ENCODE data around the gene SDCCAG8. TPM values are rescaled to one million over a fixed set of nuclear protein-coding genes. Genes with fewer than 3 reads are reported as not detected.

SDCCAG8 gene
- total RNA-seq, 2 donors from 2014 or later, result 18.4 to 18.8 TPM

- no peak for TF ChIP-seq CTCF (IDR thresholded peaks at IDR 0.05)
Measured at GRCh38 chr1:243234978-243235647, 20.7 kb upstream of the SDCCAG8 start.

GRCh38 chr1:243236604-243237252 is 19.1 kb upstream of the SDCCAG8 start:
- Histone ChIP-seq H3K4me3 (no peak overlapping the region), H3K4me1 (no peaks in the 10 kb centered on the region), H3K9me3 (no peaks in the 10 kb centered on the region), H3K27ac (no peak overlapping the region), H3K36me3 (no peaks in the 10 kb centered on the region), H3K9ac (ENCODE audit: low read depth in 2 of 2, low read length in 2 of 2) (no peak overlapping the region), H3K27me3 (no peaks in the 10 kb centered on the region)
- DNase-seq, result no peak
- intact Hi-C loops (cut with DNase I), result no loop called here
- TF ChIP-seq CTCF (IDR thresholded peaks at IDR 0.05), result no peak

More at GRCh38 chr1:243234978-243235647, 20.7 kb upstream of the SDCCAG8 start:
- Histone ChIP-seq H3K27ac (no peak overlapping the region), H3K36me3 (no peaks in the 10 kb centered on the region), H3K4me3 (no peak overlapping the region), H3K27me3 (no peaks in the 10 kb centered on the region), H3K4me1 (no peaks in the 10 kb centered on the region), H3K9ac (ENCODE audit: low read depth in 2 of 2, low read length in 2 of 2) (no peak overlapping the region), H3K9me3 (no peaks in the 10 kb centered on the region)
- intact Hi-C loops (cut with DNase I), result no loop called here
- DNase-seq, result no peak

- DNase-seq, result no peak
- no peak overlapping the region for H3K27ac ChIP-seq
- intact Hi-C loops (cut with DNase I), result no loop called here
Measured at GRCh38 chr1:243244432-243244841, 11.4 kb upstream of the SDCCAG8 start.

DNA sequence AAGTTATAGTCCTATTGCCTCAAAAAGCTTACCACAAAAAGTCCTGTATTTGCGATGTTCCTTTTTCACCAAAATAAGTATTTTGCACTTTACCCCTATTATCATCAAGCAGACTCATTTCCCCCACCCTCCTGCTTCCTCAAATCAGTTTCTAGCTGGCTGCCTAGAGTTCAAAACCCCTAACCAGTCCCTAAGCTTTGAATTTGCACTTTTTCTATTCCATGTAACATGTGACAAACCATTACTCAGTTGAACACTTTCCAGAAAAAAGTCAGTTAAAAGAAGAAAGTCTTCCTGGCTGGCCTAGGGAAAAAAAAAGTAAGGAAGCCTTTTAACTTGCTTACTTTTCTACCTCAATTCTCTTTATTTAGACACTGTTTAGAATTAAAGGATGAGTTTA is 8.9 kb upstream of the SDCCAG8 start:
- no peak for DNase-seq
- no peak overlapping the region for H3K27ac ChIP-seq
- no peak overlapping the region for H3K9ac ChIP-seq (ENCODE audit: low read depth in 2 of 2, low read length in 2 of 2)
- intact Hi-C loops (cut with DNase I), result no loop called here
- no peaks in the 10 kb centered on the region for H3K27me3 ChIP-seq
- H3K9me3 ChIP-seq, result no peaks in the 10 kb centered on the region
- H3K4me3 ChIP-seq, result no peak overlapping the region
- no peak for TF ChIP-seq CTCF (IDR thresholded peaks at IDR 0.05)
- no peaks in the 10 kb centered on the region for H3K36me3 ChIP-seq
- H3K4me1 ChIP-seq, result no peaks in the 10 kb centered on the region

More at GRCh38 chr1:243244432-243244841, 11.4 kb upstream of the SDCCAG8 start:
- Histone ChIP-seq H3K4me1 (no peaks in the 10 kb centered on the region), H3K36me3 (no peaks in the 10 kb centered on the region), H3K4me3 (no peak overlapping the region), H3K9ac (ENCODE audit: low read depth in 2 of 2, low read length in 2 of 2) (no peak overlapping the region), H3K9me3 (no peaks in the 10 kb centered on the region), H3K27me3 (no peaks in the 10 kb centered on the region)
- TF ChIP-seq CTCF (IDR thresholded peaks at IDR 0.05), result no peak

DNA sequence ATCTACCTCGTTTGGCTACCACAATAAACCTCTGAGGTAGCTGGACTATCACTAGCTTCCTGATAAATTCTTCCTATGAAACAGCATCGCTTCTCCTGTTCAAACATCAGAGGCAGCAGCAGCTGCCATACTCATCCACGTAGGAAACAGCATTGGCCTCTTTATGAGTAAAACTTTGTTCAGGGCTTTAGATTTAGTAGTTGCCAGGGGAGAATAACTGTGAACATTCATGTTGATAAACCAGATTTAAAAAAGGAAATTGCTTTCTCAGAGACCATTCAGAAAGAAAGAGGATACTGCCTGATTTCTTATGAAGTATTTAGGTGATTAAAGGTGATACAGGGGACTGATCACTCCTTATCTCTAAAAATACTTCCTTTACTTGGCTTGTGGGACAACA is 7.9 kb upstream of the SDCCAG8 start:
- H3K9ac ChIP-seq (ENCODE audit: low read depth in 2 of 2, low read length in 2 of 2), result no peak overlapping the region
- intact Hi-C loops (cut with DNase I), result no loop called here
- no peak overlapping the region for H3K27ac ChIP-seq
- TF ChIP-seq CTCF (IDR thresholded peaks at IDR 0.05), result no peak
- H3K4me3 ChIP-seq, result no peak overlapping the region
- H3K36me3 ChIP-seq, result no peaks in the 10 kb centered on the region
- H3K4me1 ChIP-seq, result no peaks in the 10 kb centered on the region
- H3K27me3 ChIP-seq, result no peaks in the 10 kb centered on the region
- DNase-seq, result no peak
- no peaks in the 10 kb centered on the region for H3K9me3 ChIP-seq
